ENCODE data around the gene TRAF1. TPM values are rescaled to one million over a fixed set of nuclear protein-coding genes. Genes with fewer than 3 reads are reported as not detected.

Gene TRAF1
- total and polyA plus RNA-seq, 2 donors (not counting 1 experiment from before 2014, with no cell fraction given), result 12.2 to 19.5 TPM

- no peak overlapping the region for H3K27ac ChIP-seq (ENCODE audit: low read length in 2 of 2)
- no peak overlapping the region for H2AFZ ChIP-seq (ENCODE audit: insufficient read depth, low read depth, low read length, poor library complexity, severe bottlenecking)
- CTCF ChIA-PET, result interaction anchor here (0.9 to 3.1 kb wide), 6 partner anchors 14 to 44 kb away, joined by 3 to 10 read pairs (median 5); no protein-coding TSS in a partner anchor
- ATAC-seq (ENCODE audit: low read depth) (no peak), DNase-seq (no peak)
- POLR2A ChIA-PET, result interaction anchor here (0.7 to 1.0 kb wide), 2 partner anchors 17 to 45 kb away, joined by 3 to 9 read pairs; no protein-coding TSS in a partner anchor
- intact Hi-C loops (cut with micrococcal nuclease), result no loop called here
- Mint-ChIP-seq H3K9me3 (ENCODE audit: insufficient read depth) (no peaks in the 10 kb centered on the region), H3K4me3 (no peak overlapping the region), H3K27ac (no peak overlapping the region), H3K4me1 (peaks cover 52% of the 10 kb centered on the region), H3K27me3 (no peaks in the 10 kb centered on the region)
- no peaks in the 10 kb centered on the region for H3K36me3 ChIP-seq (replicated peaks in 1 of 2; ENCODE audit: control extremely low read depth in 1 of 2, control insufficient read depth in 1 of 2, extremely low read depth in 1 of 2, insufficient read depth in 2 of 2, low read length in 1 of 2)
- H3K9me3 ChIP-seq (ENCODE audit: control extremely low read depth in 1 of 3, control insufficient read depth in 2 of 3, insufficient read depth in 1 of 3, low read length in 2 of 3), result no peaks in the 10 kb centered on the region
- H3K4me1 ChIP-seq (ENCODE audit: control insufficient read depth in 2 of 2, insufficient read depth in 2 of 2, low read length in 2 of 2), result peaks cover 49 to 52% of the 10 kb centered on the region in 2 donors
- H3K79me2 ChIP-seq (ENCODE audit: control insufficient read depth, insufficient read depth, low read length), result peaks cover 2% of the 10 kb centered on the region
- H3K4me2 ChIP-seq (replicated peaks; ENCODE audit: low read depth, low read length, poor library complexity, severe bottlenecking), result no peak overlapping the region
- H3K9ac ChIP-seq (ENCODE audit: low read length), result no peak overlapping the region
- H4K20me1 ChIP-seq (ENCODE audit: control insufficient read depth, insufficient read depth, low read length, poor library complexity, severe bottlenecking), result peaks cover 6% of the 10 kb centered on the region
- 100% methylated on average over 1 of the region's 1 CpG for WGBS (ENCODE audit: insufficient coverage)
- no peak for TF ChIP-seq EZH2 (IDR thresholded peaks at IDR 0.05; ENCODE audit: borderline replicate concordance, insufficient read depth, low read depth, low read length, poor library complexity, severe bottlenecking)
- TF ChIP-seq CTCF (IDR thresholded peaks at IDR 0.05), result no peak
- no peak overlapping the region for H3K4me3 ChIP-seq (ENCODE audit: control extremely low read depth in 1 of 5, extremely low read depth in 1 of 5, insufficient read depth in 1 of 5, low read depth in 2 of 5, low read length in 4 of 5)
- no peaks in the 10 kb centered on the region for H3K27me3 ChIP-seq (replicated peaks in 1 of 4; ENCODE audit: control extremely low read depth in 1 of 4, control insufficient read depth in 3 of 4, insufficient read depth in 4 of 4, low read length in 3 of 4)
Measured at GRCh38 chr9:120889606-120890271, 36.9 kb downstream of the TRAF1 start.

GRCh38 chr9:120888626-120889025 lies 38.0 kb downstream of the TRAF1 start:
- H3K4me2 ChIP-seq (replicated peaks; ENCODE audit: low read depth, low read length, poor library complexity, severe bottlenecking), result no peak overlapping the region
- H3K9ac ChIP-seq (ENCODE audit: low read length), result no peak overlapping the region
- no peaks in the 10 kb centered on the region for H3K27me3 ChIP-seq (replicated peaks in 1 of 4; ENCODE audit: control extremely low read depth in 1 of 4, control insufficient read depth in 3 of 4, insufficient read depth in 4 of 4, low read length in 3 of 4)
- TF ChIP-seq CTCF (IDR thresholded peaks at IDR 0.05) (no peak), EZH2 (IDR thresholded peaks at IDR 0.05; ENCODE audit: borderline replicate concordance, insufficient read depth, low read depth, low read length, poor library complexity, severe bottlenecking) (no peak)
- no peaks in the 10 kb centered on the region for H3K9me3 Mint-ChIP-seq (ENCODE audit: insufficient read depth)
- no peaks in the 10 kb centered on the region for H3K9me3 ChIP-seq (ENCODE audit: control extremely low read depth in 1 of 3, control insufficient read depth in 2 of 3, insufficient read depth in 1 of 3, low read length in 2 of 3)
- no peak for DNase-seq
- no peak overlapping the region for H3K4me3 ChIP-seq (ENCODE audit: control extremely low read depth in 1 of 5, extremely low read depth in 1 of 5, insufficient read depth in 1 of 5, low read depth in 2 of 5, low read length in 4 of 5)
- no peak overlapping the region for H3K27ac ChIP-seq (ENCODE audit: low read length in 2 of 2)
- H3K4me1 Mint-ChIP-seq, result peaks cover 47% of the 10 kb centered on the region
- H3K4me3 Mint-ChIP-seq, result no peak overlapping the region
- H3K36me3 ChIP-seq (replicated peaks in 1 of 2; ENCODE audit: control extremely low read depth in 1 of 2, control insufficient read depth in 1 of 2, extremely low read depth in 1 of 2, insufficient read depth in 2 of 2, low read length in 1 of 2), result no peaks in the 10 kb centered on the region
- POLR2A ChIA-PET, result no interaction called here
- H3K27ac Mint-ChIP-seq, result no peak overlapping the region
- peaks cover 3% of the 10 kb centered on the region for H3K27me3 Mint-ChIP-seq
- H3K79me2 ChIP-seq (ENCODE audit: control insufficient read depth, insufficient read depth, low read length), result peaks cover 2% of the 10 kb centered on the region
- peaks cover 6% of the 10 kb centered on the region for H4K20me1 ChIP-seq (ENCODE audit: control insufficient read depth, insufficient read depth, low read length, poor library complexity, severe bottlenecking)
- H2AFZ ChIP-seq (ENCODE audit: insufficient read depth, low read depth, low read length, poor library complexity, severe bottlenecking), result no peak overlapping the region
- no peak for ATAC-seq (ENCODE audit: low read depth)
- CTCF ChIA-PET, result interaction anchor here (2.1 to 4.0 kb wide), 2 partner anchors 15 to 48 kb away, joined by 5 to 14 read pairs; no protein-coding TSS in a partner anchor
- intact Hi-C loops (cut with micrococcal nuclease), result no loop called here
- peaks cover 44 to 46% of the 10 kb centered on the region in 2 donors for H3K4me1 ChIP-seq (ENCODE audit: control insufficient read depth in 2 of 2, insufficient read depth in 2 of 2, low read length in 2 of 2)

Data from B cell (primary cell).